NCI-H1694 treated with DMSO at 0.1 percent for 48 hours (cell line): ENCODE measurements around the gene SYCN.

Experiments used
- DNase-seq: peaks from one replicate; lab custom pipeline; 2025; lab: John Stamatoyannopoulos, UW

Gene SYCN

GRCh38 chr19:39155741-39156140 is 48.3 kb downstream of the SYCN start:
- DNase-seq: no peak

- DNase-seq: no peak
Measured at GRCh38 chr19:39155114-39155700, 48.9 kb downstream of the SYCN start.

GRCh38 chr19:39154629-39155100 is 49.4 kb downstream of the SYCN start:
- DNase-seq: no peak

- DNase-seq: no peak
Measured at GRCh38 chr19:39154100-39154628, 49.9 kb downstream of the SYCN start.
